WTC11 (cell line): ENCODE results near the gene HIF3A. TPM values are rescaled to one million over a fixed set of nuclear protein-coding genes. Genes with fewer than 3 reads are reported as not detected.
"Not testable (repeated sequence)": the region's sequence is repeated elsewhere in the genome, so short reads cannot be mapped to it uniquely, and the experiment has no call there.

Experiments used
- ATAC-seq: fragments of 200-7000 bp; cut with Tn5 transposase; 2 replicates; pipeline ENCODE4 v1.10.0; 2021; ENCODE audit warnings: mild to moderate bottlenecking, moderate library complexity
- CTCF ChIA-PET: fragments of 300-600 bp; sonication (Branson Sonifier 250); formaldehyde crosslinking; loops from one replicate; lab custom pipeline; 2021; ENCODE audit warnings: antibody characterized with exemption; lab: Charles Lee
- POLR2A ChIA-PET: fragments of 350-600 bp; sonication (Branson Sonifier 250); formaldehyde crosslinking; loops from one replicate; lab custom pipeline; 2021; ENCODE audit warnings: antibody characterized with exemption; lab: Charles Lee
- DNase-seq: peaks from one replicate; pipeline ENCODE4 v3.0.0; 2021; ENCODE audit warnings: low spot score
- H3K27ac Mint-ChIP-seq: 2 replicates; pipeline ENCODE4 v1.8.0; 2021; ENCODE audit warnings: mixed read lengths
- H3K27me3 Mint-ChIP-seq: 2 replicates; pipeline ENCODE4 v1.8.0; 2021; ENCODE audit warnings: low read depth, mild to moderate bottlenecking, moderate library complexity, mixed read lengths
- H3K36me3 Mint-ChIP-seq: 2 replicates; pipeline ENCODE4 v1.8.0; 2021; ENCODE audit warnings: mixed read lengths
- H3K4me1 Mint-ChIP-seq: 2 replicates; pipeline ENCODE4 v1.8.0; 2022; ENCODE audit warnings: mixed read lengths
- H3K4me3 Mint-ChIP-seq: 2 replicates; pipeline ENCODE4 v1.8.0; 2021; ENCODE audit warnings: mild to moderate bottlenecking, moderate library complexity, mixed read lengths
- H3K9me3 Mint-ChIP-seq: 2 replicates; pipeline ENCODE4 v1.8.0; 2021; ENCODE audit warnings: mixed read lengths
- CREM ChIP-seq: sonication (generic); formaldehyde crosslinking; IDR thresholded peaks from 2 replicates; pipeline ENCODE4 v1.8.1; 2022; ENCODE audit warnings: mild to moderate bottlenecking, missing genetic modification reagents, moderate library complexity
- EMX1 ChIP-seq: fragments of 250-450 bp; sonication (Bioruptor Pico); IDR thresholded peaks from 2 replicates; pipeline ENCODE4 v1.8.0; 2021; ENCODE audit warnings: mild to moderate bottlenecking
- JAZF1 ChIP-seq: fragments of 250-450 bp; sonication (Bioruptor Pico); IDR thresholded peaks from 2 replicates; pipeline ENCODE4 v1.9.0; 2021; ENCODE audit warnings: moderate library complexity, mild to moderate bottlenecking, inconsistent platforms
- NFATC4 ChIP-seq: fragments of 250-450 bp; sonication (Bioruptor Pico); IDR thresholded peaks from 2 replicates; pipeline ENCODE4 v1.9.0; 2021; ENCODE audit warnings: mild to moderate bottlenecking
- NFE2L1 ChIP-seq: sonication (generic); formaldehyde crosslinking; IDR thresholded peaks from 2 replicates; pipeline ENCODE4 v1.8.1; 2023; ENCODE audit warnings: missing genetic modification reagents
- SMAD4 ChIP-seq: sonication (generic); formaldehyde crosslinking; IDR thresholded peaks from 2 replicates; pipeline ENCODE4 v1.8.0; 2022; ENCODE audit warnings: mild to moderate bottlenecking, missing genetic modification reagents
- ZNF121 ChIP-seq: sonication (generic); formaldehyde crosslinking; IDR thresholded peaks from 2 replicates; pipeline ENCODE4 v1.8.0; 2023; ENCODE audit warnings: missing genetic modification reagents
- ZNF416 ChIP-seq: fragments of 250-450 bp; sonication (Bioruptor Pico); IDR thresholded peaks from 2 replicates; pipeline ENCODE4 v1.9.0; 2021; ENCODE audit warnings: mild to moderate bottlenecking, inconsistent platforms
- total RNA-seq: library from RNA; stranded (reverse); gene quantifications from 3 replicates; pipeline ENCODE4 v1.2.3, GENCODE V29; 2021
- TF ChIP-seq, protein P1 (sequence below): sonication (generic); formaldehyde crosslinking; IDR thresholded peaks from 2 replicates; pipeline ENCODE4 v1.8.1; 2023; ENCODE audit warnings: mild to moderate bottlenecking, missing genetic modification reagents, borderline replicate concordance
- TF ChIP-seq, protein P2 (sequence below): fragments of 250-450 bp; sonication (Bioruptor Pico); IDR thresholded peaks from 2 replicates; pipeline ENCODE4 v1.9.0; 2021; ENCODE audit warnings: mild to moderate bottlenecking, borderline replicate concordance
- TF ChIP-seq, protein P3 (sequence below): sonication (generic); formaldehyde crosslinking; IDR thresholded peaks from 2 replicates; pipeline ENCODE4 v1.8.1; 2022; ENCODE audit warnings: missing genetic modification reagents, borderline replicate concordance
- TF ChIP-seq, protein P4 (sequence below): sonication (generic); formaldehyde crosslinking; IDR thresholded peaks from 2 replicates; pipeline ENCODE4 v1.8.1; 2022; ENCODE audit warnings: low read depth, missing genetic modification reagents, borderline replicate concordance

Gene HIF3A
- total RNA-seq, 1 experiment from 2014 or later, result 31.8 TPM

DNA sequence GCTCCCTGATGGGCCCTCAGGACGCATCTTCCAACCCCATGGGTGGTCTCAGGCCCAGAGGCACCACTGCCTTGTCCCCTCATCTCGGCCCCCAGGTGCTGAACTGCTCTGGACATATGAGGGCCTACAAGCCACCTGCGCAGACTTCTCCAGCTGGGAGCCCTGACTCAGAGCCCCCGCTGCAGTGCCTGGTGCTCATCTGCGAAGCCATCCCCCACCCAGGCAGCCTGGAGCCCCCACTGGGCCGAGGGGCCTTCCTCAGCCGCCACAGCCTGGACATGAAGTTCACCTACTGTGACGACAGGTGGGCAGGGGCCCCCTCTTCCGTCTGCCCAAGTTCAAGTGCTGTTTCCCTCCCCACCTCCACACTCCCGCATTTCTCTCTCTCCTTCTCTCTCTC is 12.2 kb downstream of the HIF3A start (continued):
- TF ChIP-seq, protein P1, sequence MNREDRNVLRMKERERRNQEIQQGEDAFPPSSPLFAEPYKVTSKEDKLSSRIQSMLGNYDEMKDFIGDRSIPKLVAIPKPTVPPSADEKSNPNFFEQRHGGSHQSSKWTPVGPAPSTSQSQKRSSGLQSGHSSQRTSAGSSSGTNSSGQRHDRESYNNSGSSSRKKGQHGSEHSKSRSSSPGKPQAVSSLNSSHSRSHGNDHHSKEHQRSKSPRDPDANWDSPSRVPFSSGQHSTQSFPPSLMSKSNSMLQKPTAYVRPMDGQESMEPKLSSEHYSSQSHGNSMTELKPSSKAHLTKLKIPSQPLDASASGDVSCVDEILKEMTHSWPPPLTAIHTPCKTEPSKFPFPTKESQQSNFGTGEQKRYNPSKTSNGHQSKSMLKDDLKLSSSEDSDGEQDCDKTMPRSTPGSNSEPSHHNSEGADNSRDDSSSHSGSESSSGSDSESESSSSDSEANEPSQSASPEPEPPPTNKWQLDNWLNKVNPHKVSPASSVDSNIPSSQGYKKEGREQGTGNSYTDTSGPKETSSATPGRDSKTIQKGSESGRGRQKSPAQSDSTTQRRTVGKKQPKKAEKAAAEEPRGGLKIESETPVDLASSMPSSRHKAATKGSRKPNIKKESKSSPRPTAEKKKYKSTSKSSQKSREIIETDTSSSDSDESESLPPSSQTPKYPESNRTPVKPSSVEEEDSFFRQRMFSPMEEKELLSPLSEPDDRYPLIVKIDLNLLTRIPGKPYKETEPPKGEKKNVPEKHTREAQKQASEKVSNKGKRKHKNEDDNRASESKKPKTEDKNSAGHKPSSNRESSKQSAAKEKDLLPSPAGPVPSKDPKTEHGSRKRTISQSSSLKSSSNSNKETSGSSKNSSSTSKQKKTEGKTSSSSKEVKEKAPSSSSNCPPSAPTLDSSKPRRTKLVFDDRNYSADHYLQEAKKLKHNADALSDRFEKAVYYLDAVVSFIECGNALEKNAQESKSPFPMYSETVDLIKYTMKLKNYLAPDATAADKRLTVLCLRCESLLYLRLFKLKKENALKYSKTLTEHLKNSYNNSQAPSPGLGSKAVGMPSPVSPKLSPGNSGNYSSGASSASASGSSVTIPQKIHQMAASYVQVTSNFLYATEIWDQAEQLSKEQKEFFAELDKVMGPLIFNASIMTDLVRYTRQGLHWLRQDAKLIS, result no peak
- TF ChIP-seq, all 79 proteins: peak for 0

DNA sequence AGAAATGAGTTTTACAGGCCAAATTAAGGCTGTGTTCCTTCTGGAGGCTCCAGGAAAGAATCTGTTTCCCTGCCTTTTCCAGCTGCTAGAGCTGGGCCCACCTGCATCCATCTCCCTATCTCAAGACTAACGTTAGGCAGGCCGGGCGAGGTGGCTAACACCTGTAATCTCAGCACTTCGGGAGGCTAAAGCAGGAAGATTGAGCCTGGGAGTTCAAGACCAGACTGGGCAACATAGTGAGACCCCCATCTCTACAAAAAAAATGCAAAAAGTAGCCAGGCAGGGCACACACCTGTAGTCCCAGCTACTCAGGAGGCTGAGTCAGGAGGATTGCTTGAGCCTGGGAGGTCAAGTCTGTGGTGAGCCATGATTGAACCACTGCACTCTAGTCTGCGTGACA is 14.6 kb downstream of the HIF3A start:
- CTCF ChIA-PET, result interaction anchor here (1.4 kb wide), 1 partner anchor 31 kb away, joined by 6 read pairs; no protein-coding TSS in a partner anchor
- no peaks in the 10 kb centered on the region for H3K27me3 Mint-ChIP-seq
- POLR2A ChIA-PET, result no interaction called here
- no peaks in the 10 kb centered on the region for H3K4me1 Mint-ChIP-seq
- TF ChIP-seq EMX1 (CRISPR knock-in tag), result no peak
- TF ChIP-seq ZNF121 (CRISPR knock-in tag), result peak; percentile 78
- H3K4me3 Mint-ChIP-seq, result no peak overlapping the region
- H3K36me3 Mint-ChIP-seq, result peaks cover 50% of the 10 kb centered on the region
- H3K27ac Mint-ChIP-seq, result no peak overlapping the region
- H3K9me3 Mint-ChIP-seq, result peaks cover 8% of the 10 kb centered on the region
- ATAC-seq (no peak), DNase-seq (no peak)

DNA sequence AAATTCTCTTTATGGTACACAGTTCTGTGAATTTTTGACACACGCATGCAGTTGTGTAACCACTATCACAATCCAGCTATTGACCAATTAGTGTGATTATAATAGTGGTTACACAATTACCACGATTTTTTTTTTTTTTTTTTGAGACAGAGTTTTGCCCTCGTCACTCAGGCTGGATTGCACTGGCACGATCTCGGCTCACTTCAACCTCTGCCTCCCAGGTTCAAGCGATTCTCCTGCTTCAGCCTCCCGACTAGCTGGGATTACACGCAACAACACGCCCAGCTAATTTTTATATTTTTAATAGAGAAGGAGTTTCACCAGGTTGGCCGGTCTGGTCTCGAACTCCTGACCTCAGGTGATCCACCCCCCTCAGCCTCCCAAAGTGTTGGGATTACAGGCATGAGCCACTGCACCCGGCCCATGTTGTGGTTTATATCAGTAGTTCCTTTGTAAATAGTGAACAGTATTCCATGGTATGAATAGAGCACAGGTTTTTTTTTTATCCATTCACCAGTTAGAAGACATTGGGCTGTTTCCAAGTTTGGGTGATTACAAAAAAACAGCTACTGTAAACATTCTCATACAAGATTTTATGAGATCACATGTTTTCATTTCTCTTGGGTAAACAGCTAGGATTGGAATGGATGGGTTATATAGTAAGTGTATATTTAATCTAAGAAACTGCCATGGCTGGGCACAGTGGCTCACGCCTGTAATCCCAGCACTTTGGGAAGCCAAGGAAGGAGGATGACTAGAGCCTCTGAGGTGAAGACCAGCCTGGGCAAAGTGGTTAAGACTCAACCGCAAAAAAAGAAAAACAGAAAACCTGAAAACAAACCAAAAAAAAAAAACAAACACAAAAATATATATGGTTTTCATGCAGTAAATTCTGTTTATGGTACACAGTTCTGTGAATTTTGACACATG is 17.0 kb downstream of the HIF3A start:
- H3K36me3 Mint-ChIP-seq, result peaks cover 40% of the 10 kb centered on the region
- H3K4me1 Mint-ChIP-seq, CTCF ChIA-PET, H3K27me3 Mint-ChIP-seq, ATAC-seq, H3K27ac Mint-ChIP-seq, H3K9me3 Mint-ChIP-seq, H3K4me3 Mint-ChIP-seq, DNase-seq: not testable (repeated sequence)
- POLR2A ChIA-PET, result interaction anchor here (0.7 kb wide), 1 partner anchor 14 kb away, joined by 5 read pairs; no protein-coding TSS in a partner anchor

DNA sequence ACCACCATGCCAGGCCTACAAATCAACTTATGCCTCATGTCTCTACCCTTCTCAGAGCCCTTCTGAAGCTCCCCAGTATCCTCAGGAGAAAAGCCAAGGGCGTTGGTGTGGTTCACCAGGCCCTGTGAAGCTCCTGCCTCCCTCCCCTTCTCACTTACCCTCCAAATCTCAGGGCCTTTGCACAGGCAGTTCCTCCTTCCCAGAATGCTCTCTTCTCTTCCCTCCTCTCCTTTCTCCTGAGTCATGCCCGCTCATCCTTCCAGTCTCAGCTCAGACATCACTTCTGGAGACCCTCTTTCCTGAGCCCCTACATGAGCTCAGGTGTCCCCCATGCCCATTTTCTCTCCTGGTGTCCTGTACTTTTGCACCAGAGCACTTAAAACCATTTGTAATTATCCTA is 20.5 kb downstream of the HIF3A start:
- no peaks in the 10 kb centered on the region for H3K27me3 Mint-ChIP-seq
- ChIA-PET POLR2A (no interaction called here), CTCF (interaction anchor here (0.9 to 1.1 kb wide), 2 partner anchors 35 to 289 kb away, joined by 3 read pairs; no protein-coding TSS in a partner anchor)
- DNase-seq (no peak), ATAC-seq (no peak)
- H3K36me3 Mint-ChIP-seq, result peaks cover 27% of the 10 kb centered on the region
- H3K27ac Mint-ChIP-seq, result no peak overlapping the region
- no peak overlapping the region for H3K4me3 Mint-ChIP-seq
- no peaks in the 10 kb centered on the region for H3K4me1 Mint-ChIP-seq
- TF ChIP-seq, protein P2, sequence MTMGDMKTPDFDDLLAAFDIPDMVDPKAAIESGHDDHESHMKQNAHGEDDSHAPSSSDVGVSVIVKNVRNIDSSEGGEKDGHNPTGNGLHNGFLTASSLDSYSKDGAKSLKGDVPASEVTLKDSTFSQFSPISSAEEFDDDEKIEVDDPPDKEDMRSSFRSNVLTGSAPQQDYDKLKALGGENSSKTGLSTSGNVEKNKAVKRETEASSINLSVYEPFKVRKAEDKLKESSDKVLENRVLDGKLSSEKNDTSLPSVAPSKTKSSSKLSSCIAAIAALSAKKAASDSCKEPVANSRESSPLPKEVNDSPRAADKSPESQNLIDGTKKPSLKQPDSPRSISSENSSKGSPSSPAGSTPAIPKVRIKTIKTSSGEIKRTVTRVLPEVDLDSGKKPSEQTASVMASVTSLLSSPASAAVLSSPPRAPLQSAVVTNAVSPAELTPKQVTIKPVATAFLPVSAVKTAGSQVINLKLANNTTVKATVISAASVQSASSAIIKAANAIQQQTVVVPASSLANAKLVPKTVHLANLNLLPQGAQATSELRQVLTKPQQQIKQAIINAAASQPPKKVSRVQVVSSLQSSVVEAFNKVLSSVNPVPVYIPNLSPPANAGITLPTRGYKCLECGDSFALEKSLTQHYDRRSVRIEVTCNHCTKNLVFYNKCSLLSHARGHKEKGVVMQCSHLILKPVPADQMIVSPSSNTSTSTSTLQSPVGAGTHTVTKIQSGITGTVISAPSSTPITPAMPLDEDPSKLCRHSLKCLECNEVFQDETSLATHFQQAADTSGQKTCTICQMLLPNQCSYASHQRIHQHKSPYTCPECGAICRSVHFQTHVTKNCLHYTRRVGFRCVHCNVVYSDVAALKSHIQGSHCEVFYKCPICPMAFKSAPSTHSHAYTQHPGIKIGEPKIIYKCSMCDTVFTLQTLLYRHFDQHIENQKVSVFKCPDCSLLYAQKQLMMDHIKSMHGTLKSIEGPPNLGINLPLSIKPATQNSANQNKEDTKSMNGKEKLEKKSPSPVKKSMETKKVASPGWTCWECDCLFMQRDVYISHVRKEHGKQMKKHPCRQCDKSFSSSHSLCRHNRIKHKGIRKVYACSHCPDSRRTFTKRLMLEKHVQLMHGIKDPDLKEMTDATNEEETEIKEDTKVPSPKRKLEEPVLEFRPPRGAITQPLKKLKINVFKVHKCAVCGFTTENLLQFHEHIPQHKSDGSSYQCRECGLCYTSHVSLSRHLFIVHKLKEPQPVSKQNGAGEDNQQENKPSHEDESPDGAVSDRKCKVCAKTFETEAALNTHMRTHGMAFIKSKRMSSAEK (CRISPR knock-in tag), result no peak
- TF ChIP-seq, protein P3, sequence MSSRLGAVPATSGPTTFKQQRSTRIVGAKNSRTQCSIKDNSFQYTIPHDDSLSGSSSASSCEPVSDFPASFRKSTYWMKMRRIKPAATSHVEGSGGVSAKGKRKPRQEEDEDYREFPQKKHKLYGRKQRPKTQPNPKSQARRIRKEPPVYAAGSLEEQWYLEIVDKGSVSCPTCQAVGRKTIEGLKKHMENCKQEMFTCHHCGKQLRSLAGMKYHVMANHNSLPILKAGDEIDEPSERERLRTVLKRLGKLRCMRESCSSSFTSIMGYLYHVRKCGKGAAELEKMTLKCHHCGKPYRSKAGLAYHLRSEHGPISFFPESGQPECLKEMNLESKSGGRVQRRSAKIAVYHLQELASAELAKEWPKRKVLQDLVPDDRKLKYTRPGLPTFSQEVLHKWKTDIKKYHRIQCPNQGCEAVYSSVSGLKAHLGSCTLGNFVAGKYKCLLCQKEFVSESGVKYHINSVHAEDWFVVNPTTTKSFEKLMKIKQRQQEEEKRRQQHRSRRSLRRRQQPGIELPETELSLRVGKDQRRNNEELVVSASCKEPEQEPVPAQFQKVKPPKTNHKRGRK (CRISPR knock-in tag), result no peak
- TF ChIP-seq CREM (CRISPR knock-in tag) (no peak), SMAD4 (CRISPR knock-in tag) (no peak), JAZF1 (CRISPR knock-in tag) (no peak), NFE2L1 (CRISPR knock-in tag) (no peak), NFATC4 (CRISPR knock-in tag) (no peak), ZNF416 (CRISPR knock-in tag) (no peak)
- TF ChIP-seq, protein P4, sequence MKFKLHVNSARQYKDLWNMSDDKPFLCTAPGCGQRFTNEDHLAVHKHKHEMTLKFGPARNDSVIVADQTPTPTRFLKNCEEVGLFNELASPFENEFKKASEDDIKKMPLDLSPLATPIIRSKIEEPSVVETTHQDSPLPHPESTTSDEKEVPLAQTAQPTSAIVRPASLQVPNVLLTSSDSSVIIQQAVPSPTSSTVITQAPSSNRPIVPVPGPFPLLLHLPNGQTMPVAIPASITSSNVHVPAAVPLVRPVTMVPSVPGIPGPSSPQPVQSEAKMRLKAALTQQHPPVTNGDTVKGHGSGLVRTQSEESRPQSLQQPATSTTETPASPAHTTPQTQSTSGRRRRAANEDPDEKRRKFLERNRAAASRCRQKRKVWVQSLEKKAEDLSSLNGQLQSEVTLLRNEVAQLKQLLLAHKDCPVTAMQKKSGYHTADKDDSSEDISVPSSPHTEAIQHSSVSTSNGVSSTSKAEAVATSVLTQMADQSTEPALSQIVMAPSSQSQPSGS (CRISPR knock-in tag), result no peak
- TF ChIP-seq, all 79 proteins: peak for 0
- H3K9me3 Mint-ChIP-seq, result no peaks in the 10 kb centered on the region
